Measurements from ENCODE around the gene PRRC2B. TPM values are rescaled to one million over a fixed set of nuclear protein-coding genes. Genes with fewer than 3 reads are reported as not detected.
A peak's percentile ranks its signal among the peaks of the same experiment; 100 is the strongest.
"Not testable (repeated sequence)": the region's sequence is repeated elsewhere in the genome, so short reads cannot be mapped to it uniquely, and the experiment has no call there.

Gene PRRC2B
- total RNA-seq, 4 donors from 2014 or later: 102 to 198 (median 108) TPM

GRCh38 chr9:131391020-131391419 is 2.9 kb upstream of the PRRC2B start:
- Histone ChIP-seq H3K4me3 (no peak overlapping the region), H3K36me3 (no peaks in the 10 kb centered on the region), H3K27ac (no peak overlapping the region), H3K9me3 (no peaks in the 10 kb centered on the region), H3K4me1 (peaks cover 0 to 20% (median 2%) of the 10 kb centered on the region in 3 donors), H3K27me3 (no peaks in the 10 kb centered on the region)
- no peak for ATAC-seq
- TF ChIP-seq POLR2AphosphoS5 (IDR thresholded peaks at IDR 0.05): no peak
- no peak for TF ChIP-seq EP300 (IDR thresholded peaks at IDR 0.05)
- WGBS, 2 donors (ENCODE audit: low coverage in 1 of 2): 72 to 94% methylated on average over 3 to 7 of the region's 7 CpGs

- Histone ChIP-seq H3K4me1 (peaks cover 2 to 25% (median 3%) of the 10 kb centered on the region in 3 donors), H3K9me3 (no peaks in the 10 kb centered on the region), H3K27ac (no peak overlapping the region), H3K36me3 (no peaks in the 10 kb centered on the region), H3K27me3 (no peaks in the 10 kb centered on the region), H3K4me3 (no peak overlapping the region)
- WGBS, 2 donors (ENCODE audit: low coverage in 1 of 2): 100% methylated on average over 1 to 3 of the region's 4 CpGs
- ATAC-seq: no peak
- TF ChIP-seq POLR2A (IDR thresholded peaks at IDR 0.05): no peak
- TF ChIP-seq POLR2AphosphoS5 (IDR thresholded peaks at IDR 0.05): no peak
- no peak for TF ChIP-seq EP300 (IDR thresholded peaks at IDR 0.05)
- TF ChIP-seq, protein P1, sequence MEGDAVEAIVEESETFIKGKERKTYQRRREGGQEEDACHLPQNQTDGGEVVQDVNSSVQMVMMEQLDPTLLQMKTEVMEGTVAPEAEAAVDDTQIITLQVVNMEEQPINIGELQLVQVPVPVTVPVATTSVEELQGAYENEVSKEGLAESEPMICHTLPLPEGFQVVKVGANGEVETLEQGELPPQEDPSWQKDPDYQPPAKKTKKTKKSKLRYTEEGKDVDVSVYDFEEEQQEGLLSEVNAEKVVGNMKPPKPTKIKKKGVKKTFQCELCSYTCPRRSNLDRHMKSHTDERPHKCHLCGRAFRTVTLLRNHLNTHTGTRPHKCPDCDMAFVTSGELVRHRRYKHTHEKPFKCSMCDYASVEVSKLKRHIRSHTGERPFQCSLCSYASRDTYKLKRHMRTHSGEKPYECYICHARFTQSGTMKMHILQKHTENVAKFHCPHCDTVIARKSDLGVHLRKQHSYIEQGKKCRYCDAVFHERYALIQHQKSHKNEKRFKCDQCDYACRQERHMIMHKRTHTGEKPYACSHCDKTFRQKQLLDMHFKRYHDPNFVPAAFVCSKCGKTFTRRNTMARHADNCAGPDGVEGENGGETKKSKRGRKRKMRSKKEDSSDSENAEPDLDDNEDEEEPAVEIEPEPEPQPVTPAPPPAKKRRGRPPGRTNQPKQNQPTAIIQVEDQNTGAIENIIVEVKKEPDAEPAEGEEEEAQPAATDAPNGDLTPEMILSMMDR (IDR thresholded peaks at IDR 0.05): no peak
Observed at GRCh38 chr9:131391504-131391903, 2.4 kb upstream of the PRRC2B start.

DNA sequence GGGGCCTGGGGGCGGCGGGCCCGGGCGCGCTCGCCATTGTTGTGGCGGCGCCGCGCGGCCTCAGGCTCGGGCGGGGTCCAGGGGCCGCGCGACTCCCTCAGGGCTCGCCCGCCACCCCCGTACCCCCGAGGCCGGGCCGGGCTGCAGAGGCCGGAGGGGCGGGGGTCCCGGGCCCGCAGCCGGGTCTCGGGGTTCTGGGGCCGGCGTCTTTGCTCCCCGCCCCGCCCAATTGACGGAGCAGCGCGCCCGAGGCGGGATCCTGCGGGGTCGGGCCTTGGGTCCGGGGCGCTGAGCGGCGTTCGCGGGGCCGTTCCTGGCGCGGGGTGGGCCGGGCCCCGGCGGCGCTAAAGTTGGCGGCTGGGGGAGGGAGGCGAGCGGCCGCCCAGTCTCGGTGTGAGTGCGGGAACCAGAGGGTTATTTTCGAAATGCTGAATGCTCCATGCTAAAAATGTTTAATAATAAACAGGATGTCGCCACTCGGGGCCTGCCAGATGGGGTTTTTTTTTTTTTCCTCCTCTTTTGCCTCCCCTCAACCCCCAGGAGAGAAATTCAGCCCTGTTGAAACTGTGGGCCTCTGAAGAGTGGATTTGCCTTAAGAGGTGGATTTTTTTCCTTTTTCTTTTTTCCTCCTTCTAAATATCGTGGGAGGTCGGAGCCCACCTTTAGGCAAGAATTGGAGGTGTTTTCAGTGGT is 724 bp downstream of the PRRC2B start:
- peaks cover 16 to 56% (median 26%) of the 10 kb centered on the region in 3 donors for H3K4me1 ChIP-seq
- WGBS, 2 donors (ENCODE audit: low coverage in 1 of 2): 0% methylated on average over 3 to 8 of the region's 63 CpGs

GRCh38 chr9:131395157-131396098 is 1.5 kb downstream of the PRRC2B start:
- no peaks in the 10 kb centered on the region for H3K9me3 ChIP-seq
- no peaks in the 10 kb centered on the region for H3K27me3 ChIP-seq
- WGBS, 2 donors (ENCODE audit: low coverage in 1 of 2): 10 to 23% methylated on average over 10 of the region's 17 CpGs
- no peak for ATAC-seq
- TF ChIP-seq EP300 (IDR thresholded peaks at IDR 0.05): no peak
- TF ChIP-seq, protein P1 (IDR thresholded peaks at IDR 0.05): peak in 1 of 4 experiments; percentile 7
- peak overlapping the region; percentile 83 to 100 (median 96) for H3K27ac ChIP-seq
- H3K4me3 ChIP-seq: peak overlapping the region; percentile 58 to 91
- no peaks in the 10 kb centered on the region for H3K36me3 ChIP-seq
- H3K4me1 ChIP-seq: peaks cover 16 to 64% (median 26%) of the 10 kb centered on the region in 3 donors

More for the DNA sequence above, 724 bp downstream of the PRRC2B start:
- peak; percentile 54 for ATAC-seq
- Histone ChIP-seq H3K36me3 (no peaks in the 10 kb centered on the region), H3K4me3 (peak overlapping the region; percentile 58 to 91), H3K27ac (peak overlapping the region; percentile 83 to 100 (median 96)), H3K27me3 (no peaks in the 10 kb centered on the region), H3K9me3 (no peaks in the 10 kb centered on the region)
- TF ChIP-seq, protein P1 (IDR thresholded peaks at IDR 0.05): peak in 1 of 4 experiments; percentile 9
- TF ChIP-seq POLR2AphosphoS5 (IDR thresholded peaks at IDR 0.05) (peak; percentile 43), EP300 (IDR thresholded peaks at IDR 0.05) (no peak), POLR2A (IDR thresholded peaks at IDR 0.05) (peak in 1 of 2 donors; percentile 14)

- not testable (repeated sequence) for H3K27me3 ChIP-seq, H3K9me3 ChIP-seq, ATAC-seq, H3K36me3 ChIP-seq
- 25% methylated on average over 4 of the region's 4 CpGs; no CpG with 5 or more reads in 1 of the 2 donors for WGBS, 2 donors (ENCODE audit: low coverage in 1 of 2)
- Histone ChIP-seq H3K4me1 (peaks cover 16 to 71% (median 26%) of the 10 kb centered on the region in 3 donors), H3K27ac (peak overlapping the region; percentile 83 to 100 (median 96)), H3K4me3 (peak overlapping the region in 1 of 2 donors; percentile 91)
Observed at GRCh38 chr9:131396099-131396479, 2.2 kb downstream of the PRRC2B start.
